ENCODE data around the gene AOAH.

AOAH gene

GRCh38 chr7:36670585-36671431 is 53.5 kb downstream of the AOAH start:
- Histone ChIP-seq H3K4me3 (no peak overlapping the region), H3K4me1 (no peaks in the 10 kb centered on the region), H3K9me3 (no peaks in the 10 kb centered on the region), H3K36me3 (replicated peaks) (no peaks in the 10 kb centered on the region), H3K27me3 (ENCODE audit: low read depth) (no peaks in the 10 kb centered on the region)
- peak; percentile 71 to 78 for DNase-seq (ENCODE audit: low spot score in 2 of 2)
- in situ Hi-C loops (cut with MboI; ENCODE audit: low sequenced_read_pairs), result loop anchor here (10.0 kb wide), 1 partner anchor 196 kb away; no protein-coding TSS in a partner anchor

GRCh38 chr7:36668750-36669149 is 55.5 kb downstream of the AOAH start:
- H3K27me3 ChIP-seq (ENCODE audit: low read depth), result no peaks in the 10 kb centered on the region
- no peaks in the 10 kb centered on the region for H3K36me3 ChIP-seq (replicated peaks)
- H3K4me1 ChIP-seq, result no peaks in the 10 kb centered on the region
- in situ Hi-C loops (cut with MboI; ENCODE audit: low sequenced_read_pairs), result no loop called here
- no peak for DNase-seq (ENCODE audit: low spot score in 2 of 2)
- no peaks in the 10 kb centered on the region for H3K9me3 ChIP-seq
- no peak overlapping the region for H3K4me3 ChIP-seq

GRCh38 chr7:36668080-36668479 is 56.2 kb downstream of the AOAH start:
- no peaks in the 10 kb centered on the region for H3K36me3 ChIP-seq (replicated peaks)
- in situ Hi-C loops (cut with MboI; ENCODE audit: low sequenced_read_pairs), result no loop called here
- no peak overlapping the region for H3K4me3 ChIP-seq
- H3K27me3 ChIP-seq (ENCODE audit: low read depth), result no peaks in the 10 kb centered on the region
- no peaks in the 10 kb centered on the region for H3K4me1 ChIP-seq
- H3K9me3 ChIP-seq, result no peaks in the 10 kb centered on the region
- no peak for DNase-seq (ENCODE audit: low spot score in 2 of 2)

GRCh38 chr7:36667007-36667745 is 57.1 kb downstream of the AOAH start:
- H3K27me3 ChIP-seq (ENCODE audit: low read depth), result no peaks in the 10 kb centered on the region
- no peak for DNase-seq (ENCODE audit: low spot score in 2 of 2)
- H3K36me3 ChIP-seq (replicated peaks), result no peaks in the 10 kb centered on the region
- no peak overlapping the region for H3K4me3 ChIP-seq
- in situ Hi-C loops (cut with MboI; ENCODE audit: low sequenced_read_pairs), result no loop called here
- H3K4me1 ChIP-seq, result no peaks in the 10 kb centered on the region
- no peaks in the 10 kb centered on the region for H3K9me3 ChIP-seq

GRCh38 chr7:36663481-36663880 is 60.8 kb downstream of the AOAH start:
- Histone ChIP-seq H3K36me3 (replicated peaks) (no peaks in the 10 kb centered on the region), H3K27me3 (ENCODE audit: low read depth) (no peaks in the 10 kb centered on the region), H3K9me3 (no peaks in the 10 kb centered on the region), H3K4me1 (peaks cover 15% of the 10 kb centered on the region), H3K4me3 (no peak overlapping the region)
- in situ Hi-C loops (cut with MboI; ENCODE audit: low sequenced_read_pairs), result no loop called here
- no peak for DNase-seq (ENCODE audit: low spot score in 2 of 2)

- Histone ChIP-seq H3K27me3 (ENCODE audit: low read depth) (no peaks in the 10 kb centered on the region), H3K36me3 (replicated peaks) (no peaks in the 10 kb centered on the region), H3K4me1 (peaks cover 24% of the 10 kb centered on the region), H3K4me3 (no peak overlapping the region), H3K9me3 (no peaks in the 10 kb centered on the region)
- in situ Hi-C loops (cut with MboI; ENCODE audit: low sequenced_read_pairs), result no loop called here
- DNase-seq (ENCODE audit: low spot score in 2 of 2), result peak; percentile 38 to 39
Measured at GRCh38 chr7:36661135-36661840, 63.0 kb downstream of the AOAH start.

- in situ Hi-C loops (cut with MboI; ENCODE audit: low sequenced_read_pairs), result no loop called here
- H3K4me3 ChIP-seq, result no peak overlapping the region
- H3K9me3 ChIP-seq, result no peaks in the 10 kb centered on the region
- peaks cover 24% of the 10 kb centered on the region for H3K4me1 ChIP-seq
- no peaks in the 10 kb centered on the region for H3K27me3 ChIP-seq (ENCODE audit: low read depth)
- no peak for DNase-seq (ENCODE audit: low spot score in 2 of 2)
- no peaks in the 10 kb centered on the region for H3K36me3 ChIP-seq (replicated peaks)
Measured at GRCh38 chr7:36659638-36660341, 64.5 kb downstream of the AOAH start.

- Histone ChIP-seq H3K4me1 (peaks cover 28% of the 10 kb centered on the region), H3K36me3 (replicated peaks) (no peaks in the 10 kb centered on the region), H3K27me3 (ENCODE audit: low read depth) (no peaks in the 10 kb centered on the region), H3K9me3 (no peaks in the 10 kb centered on the region), H3K4me3 (no peak overlapping the region)
- DNase-seq (ENCODE audit: low spot score in 2 of 2), result peak; percentile 75 to 88
- in situ Hi-C loops (cut with MboI; ENCODE audit: low sequenced_read_pairs), result no loop called here
Measured at GRCh38 chr7:36659172-36659516, 65.2 kb downstream of the AOAH start.

GRCh38 chr7:36658335-36659171 is 65.7 kb downstream of the AOAH start:
- in situ Hi-C loops (cut with MboI; ENCODE audit: low sequenced_read_pairs), result no loop called here
- H3K36me3 ChIP-seq (replicated peaks), result no peaks in the 10 kb centered on the region
- no peaks in the 10 kb centered on the region for H3K9me3 ChIP-seq
- H3K4me3 ChIP-seq, result no peak overlapping the region
- H3K27me3 ChIP-seq (ENCODE audit: low read depth), result no peaks in the 10 kb centered on the region
- DNase-seq (ENCODE audit: low spot score in 2 of 2), result no peak
- peaks cover 34% of the 10 kb centered on the region for H3K4me1 ChIP-seq

GRCh38 chr7:36657036-36657660 is 67.1 kb downstream of the AOAH start:
- no peaks in the 10 kb centered on the region for H3K27me3 ChIP-seq (ENCODE audit: low read depth)
- in situ Hi-C loops (cut with MboI; ENCODE audit: low sequenced_read_pairs), result no loop called here
- no peaks in the 10 kb centered on the region for H3K36me3 ChIP-seq (replicated peaks)
- no peak overlapping the region for H3K4me3 ChIP-seq
- H3K9me3 ChIP-seq, result no peaks in the 10 kb centered on the region
- H3K4me1 ChIP-seq, result peaks cover 43% of the 10 kb centered on the region
- no peak for DNase-seq (ENCODE audit: low spot score in 2 of 2)

- Histone ChIP-seq H3K4me1 (peaks cover 37% of the 10 kb centered on the region), H3K9me3 (no peaks in the 10 kb centered on the region), H3K4me3 (no peak overlapping the region), H3K27me3 (ENCODE audit: low read depth) (no peaks in the 10 kb centered on the region), H3K36me3 (replicated peaks) (no peaks in the 10 kb centered on the region)
- no peak for DNase-seq (ENCODE audit: low spot score in 2 of 2)
- in situ Hi-C loops (cut with MboI; ENCODE audit: low sequenced_read_pairs), result no loop called here
Measured at GRCh38 chr7:36654436-36654835, 69.9 kb downstream of the AOAH start.

- peak; percentile 61 to 71 for DNase-seq (ENCODE audit: low spot score in 2 of 2)
- H3K36me3 ChIP-seq (replicated peaks), result no peaks in the 10 kb centered on the region
- peaks cover 31% of the 10 kb centered on the region for H3K4me1 ChIP-seq
- no peaks in the 10 kb centered on the region for H3K9me3 ChIP-seq
- in situ Hi-C loops (cut with MboI; ENCODE audit: low sequenced_read_pairs), result no loop called here
- no peaks in the 10 kb centered on the region for H3K27me3 ChIP-seq (ENCODE audit: low read depth)
- H3K4me3 ChIP-seq, result no peak overlapping the region
Measured at GRCh38 chr7:36653663-36654355, 70.5 kb downstream of the AOAH start.

Measured in HAP-1 (cell line).